Measurements from ENCODE around the gene ATP6V0D1. TPM values are rescaled to one million over a fixed set of nuclear protein-coding genes. Genes with fewer than 3 reads are reported as not detected.

Gene ATP6V0D1
- polyA plus RNA-seq, 3 donors, result 354 to 687 (median 631) TPM

DNA sequence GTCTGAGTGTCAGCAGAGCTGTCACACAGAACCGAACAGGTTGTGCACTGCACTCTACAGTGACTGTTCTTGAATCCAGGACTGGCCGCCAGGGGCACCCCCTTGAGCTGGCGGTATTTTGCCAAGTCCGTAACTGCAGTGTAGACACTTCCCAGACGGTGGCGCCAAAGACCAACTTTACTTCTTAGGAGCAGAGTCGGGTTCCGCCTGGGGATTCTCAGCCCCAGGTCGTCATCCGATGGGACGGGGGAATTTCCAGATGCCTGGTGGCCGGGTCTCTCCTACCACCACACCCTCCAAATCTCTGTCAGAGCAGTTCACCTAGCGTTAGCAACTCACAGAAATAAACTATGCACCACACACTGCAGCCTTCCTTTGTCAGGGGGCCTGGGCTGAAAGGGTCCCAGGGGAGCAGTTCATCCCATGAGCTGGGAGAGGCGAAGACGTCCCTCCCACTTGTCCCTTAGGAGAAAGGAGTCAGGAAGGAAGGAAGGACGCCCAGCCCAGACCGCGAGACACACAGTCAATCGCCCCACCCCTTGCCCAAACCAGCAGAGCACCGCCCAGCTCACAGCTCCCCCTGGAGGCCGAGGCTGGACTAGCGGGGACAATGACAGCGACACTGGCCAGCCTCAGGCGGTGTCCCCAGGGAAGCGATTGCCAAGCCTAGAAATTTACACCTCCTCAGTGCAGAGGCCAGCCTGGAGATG lies 40.3 kb upstream of the ATP6V0D1 start:
- Histone ChIP-seq H3K27me3 (ENCODE audit: control insufficient read depth in 2 of 2, insufficient read depth in 2 of 2, low read length in 2 of 2) (no peaks in the 10 kb centered on the region), H2AFZ (ENCODE audit: insufficient read depth, low read depth, low read length, poor library complexity, severe bottlenecking) (peak overlapping the region; percentile 63), H4K20me1 (ENCODE audit: insufficient read depth, low read length) (no peaks in the 10 kb centered on the region), H3K79me2 (ENCODE audit: insufficient read depth, low read length) (no peaks in the 10 kb centered on the region), H3K9me3 (replicated peaks in 1 of 2; ENCODE audit: control insufficient read depth in 1 of 2, insufficient read depth in 1 of 2, low read length in 2 of 2) (no peaks in the 10 kb centered on the region), H3K27ac (ENCODE audit: low read depth in 1 of 2, low read length in 2 of 2) (peak overlapping the region; percentile 99), H3K4me3 (replicated peaks in 1 of 3; ENCODE audit: low read depth in 2 of 3, low read length in 3 of 3) (peak overlapping the region; percentile 47 to 75 (median 49)), H3K4me1 (ENCODE audit: control insufficient read depth in 1 of 2, insufficient read depth in 2 of 2, low read length in 2 of 2) (peaks cover 40 to 44% of the 10 kb centered on the region in 2 donors), H3K9ac (ENCODE audit: insufficient read depth, low read length, poor library complexity, severe bottlenecking) (peak overlapping the region; percentile 85), H3K36me3 (replicated peaks in 1 of 2; ENCODE audit: control insufficient read depth in 1 of 2, insufficient read depth in 2 of 2, low read length in 2 of 2) (no peaks in the 10 kb centered on the region), H3K4me2 (replicated peaks; ENCODE audit: extremely low read depth, low read length, poor library complexity, severe bottlenecking) (peak overlapping the region; percentile 88)
- Mint-ChIP-seq H3K4me1 (peaks cover 45% of the 10 kb centered on the region), H3K36me3 (peaks cover 0 to 6% of the 10 kb centered on the region in 2 donors), H3K9me3 (peaks cover 0 to 3% (median 0%) of the 10 kb centered on the region in 7 donors), H3K27me3 (ENCODE audit: low read depth in 3 of 3) (peaks cover 6 to 16% (median 10%) of the 10 kb centered on the region in 3 donors), H3K4me3 (peak overlapping the region; percentile 82 to 91), H3K27ac (peak overlapping the region; percentile 99 to 100 (median 100))
- 2% methylated on average over 15 of the region's 25 CpGs for WGBS (ENCODE audit: insufficient coverage)
- DNase-seq, result peak; percentile 98
- intact Hi-C loops (cut with micrococcal nuclease), result loop anchor here in 1 of 2 donors (5.0 to 10.0 kb wide), 2 partner anchors 41 to 144 kb away; partner anchors contain the start of genes ACD, C16orf86, CTCF and ENKD1
- TF ChIP-seq, protein P1, sequence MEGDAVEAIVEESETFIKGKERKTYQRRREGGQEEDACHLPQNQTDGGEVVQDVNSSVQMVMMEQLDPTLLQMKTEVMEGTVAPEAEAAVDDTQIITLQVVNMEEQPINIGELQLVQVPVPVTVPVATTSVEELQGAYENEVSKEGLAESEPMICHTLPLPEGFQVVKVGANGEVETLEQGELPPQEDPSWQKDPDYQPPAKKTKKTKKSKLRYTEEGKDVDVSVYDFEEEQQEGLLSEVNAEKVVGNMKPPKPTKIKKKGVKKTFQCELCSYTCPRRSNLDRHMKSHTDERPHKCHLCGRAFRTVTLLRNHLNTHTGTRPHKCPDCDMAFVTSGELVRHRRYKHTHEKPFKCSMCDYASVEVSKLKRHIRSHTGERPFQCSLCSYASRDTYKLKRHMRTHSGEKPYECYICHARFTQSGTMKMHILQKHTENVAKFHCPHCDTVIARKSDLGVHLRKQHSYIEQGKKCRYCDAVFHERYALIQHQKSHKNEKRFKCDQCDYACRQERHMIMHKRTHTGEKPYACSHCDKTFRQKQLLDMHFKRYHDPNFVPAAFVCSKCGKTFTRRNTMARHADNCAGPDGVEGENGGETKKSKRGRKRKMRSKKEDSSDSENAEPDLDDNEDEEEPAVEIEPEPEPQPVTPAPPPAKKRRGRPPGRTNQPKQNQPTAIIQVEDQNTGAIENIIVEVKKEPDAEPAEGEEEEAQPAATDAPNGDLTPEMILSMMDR (IDR thresholded peaks at IDR 0.05), result peak; percentile 93

DNA sequence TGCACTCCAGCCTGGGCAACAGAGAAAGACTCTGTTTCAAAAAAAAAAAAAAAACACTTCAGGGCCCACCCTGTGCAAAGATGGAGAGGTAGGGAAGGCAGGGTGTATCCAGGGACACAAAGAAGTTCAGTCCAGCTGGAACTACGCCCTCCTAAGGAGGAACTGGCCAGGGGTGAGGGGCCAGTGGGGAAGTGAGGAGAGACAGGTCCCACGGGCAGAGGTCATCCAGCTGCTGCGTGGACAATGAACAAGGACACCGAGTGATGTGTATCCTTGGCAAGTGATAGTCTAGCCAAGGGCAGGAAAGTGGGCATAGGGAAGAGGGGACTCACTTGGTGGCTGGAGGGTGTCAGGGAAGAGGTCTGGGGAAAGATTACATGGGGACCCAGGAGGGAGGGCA lies 38.3 kb upstream of the ATP6V0D1 start:
- no peaks in the 10 kb centered on the region for H3K36me3 ChIP-seq (replicated peaks in 1 of 2; ENCODE audit: control insufficient read depth in 1 of 2, insufficient read depth in 2 of 2, low read length in 2 of 2)
- H3K36me3 Mint-ChIP-seq, result peaks cover 0 to 3% of the 10 kb centered on the region in 2 donors
- peak in 1 of 3 donors; percentile 36 for DNase-seq
- WGBS (ENCODE audit: insufficient coverage), result 43% methylated on average over 4 of the region's 4 CpGs
- TF ChIP-seq, protein P1 (IDR thresholded peaks at IDR 0.05), result no peak
- H3K27me3 ChIP-seq (ENCODE audit: control insufficient read depth in 2 of 2, insufficient read depth in 2 of 2, low read length in 2 of 2), result no peaks in the 10 kb centered on the region
- no peaks in the 10 kb centered on the region for H4K20me1 ChIP-seq (ENCODE audit: insufficient read depth, low read length)
- peak overlapping the region in 1 of 2 donors; percentile 35 for H3K4me3 Mint-ChIP-seq
- H3K79me2 ChIP-seq (ENCODE audit: insufficient read depth, low read length), result no peaks in the 10 kb centered on the region
- no peaks in the 10 kb centered on the region for H3K9me3 ChIP-seq (replicated peaks in 1 of 2; ENCODE audit: control insufficient read depth in 1 of 2, insufficient read depth in 1 of 2, low read length in 2 of 2)
- peak overlapping the region in 2 of 7 donors; percentile 14 to 70 for H3K27ac Mint-ChIP-seq
- no peak overlapping the region for H3K4me3 ChIP-seq (replicated peaks in 1 of 3; ENCODE audit: low read depth in 2 of 3, low read length in 3 of 3)
- peaks cover 50 to 54% of the 10 kb centered on the region in 2 donors for H3K4me1 ChIP-seq (ENCODE audit: control insufficient read depth in 1 of 2, insufficient read depth in 2 of 2, low read length in 2 of 2)
- no peak overlapping the region for H3K9ac ChIP-seq (ENCODE audit: insufficient read depth, low read length, poor library complexity, severe bottlenecking)
- no peak overlapping the region for H3K27ac ChIP-seq (ENCODE audit: low read depth in 1 of 2, low read length in 2 of 2)
- peaks cover 0 to 6% (median 2%) of the 10 kb centered on the region in 3 donors for H3K27me3 Mint-ChIP-seq (ENCODE audit: low read depth in 3 of 3)
- no peak overlapping the region for H2AFZ ChIP-seq (ENCODE audit: insufficient read depth, low read depth, low read length, poor library complexity, severe bottlenecking)
- H3K4me2 ChIP-seq (replicated peaks; ENCODE audit: extremely low read depth, low read length, poor library complexity, severe bottlenecking), result no peak overlapping the region
- intact Hi-C loops (cut with micrococcal nuclease), result loop anchor here in 1 of 2 donors (5.0 kb wide), 1 partner anchor 37 kb away; the partner anchor contains the start of genes AGRP and ATP6V0D1
- H3K4me1 Mint-ChIP-seq, result peaks cover 50% of the 10 kb centered on the region
- peaks cover 0 to 2% (median 0%) of the 10 kb centered on the region in 7 donors for H3K9me3 Mint-ChIP-seq
